OCI-LY1 (cell line): ENCODE results near the gene ELOVL6.

Source experiments
- H2AFZ ChIP-seq: fragments of 200-600 bp; sonication (generic), shearing (Covaris generic); 2 replicates; pipeline ENCODE4 v1.6.0; 2014; ENCODE audit warnings: antibody characterized with exemption, mild to moderate bottlenecking, low read length
- H3F3A ChIP-seq: fragments of 200-600 bp; sonication (generic), shearing (Covaris generic); 2 replicates; pipeline ENCODE4 v1.6.0; 2014; ENCODE audit warnings: mild to moderate bottlenecking, antibody characterized with exemption, low read length, moderate library complexity; ENCODE audit not compliant: insufficient read depth
- H3K27ac ChIP-seq: fragments of 200-600 bp; sonication (generic); 2 replicates; pipeline ENCODE4 v1.5.1; 2014; ENCODE audit warnings: low read length, mixed run types, mild to moderate bottlenecking, low read depth; ENCODE audit not compliant: poor library complexity, severe bottlenecking
- H3K27me3 ChIP-seq: fragments of 200-600 bp; sonication (generic); 2 replicates; pipeline ENCODE4 v1.6.0; 2014; ENCODE audit warnings: antibody characterized with exemption, mild to moderate bottlenecking, low read length, moderate library complexity; ENCODE audit not compliant: insufficient read depth
- H3K36me3 ChIP-seq: fragments of 200-600 bp; sonication (generic); 2 replicates; pipeline ENCODE4 v1.6.1; 2014; ENCODE audit warnings: mild to moderate bottlenecking, antibody characterized with exemption, low read length, moderate library complexity, mixed read lengths; ENCODE audit not compliant: insufficient read depth
- H3K4me1 ChIP-seq: fragments of 200-600 bp; sonication (generic); 2 replicates; pipeline ENCODE4 v1.5.1; 2014; ENCODE audit warnings: mild to moderate bottlenecking, low read length, moderate library complexity; ENCODE audit not compliant: insufficient read depth, severe bottlenecking
- H3K4me2 ChIP-seq: fragments of 200-600 bp; sonication (generic), shearing (Covaris generic); 2 replicates; pipeline ENCODE4 v1.6.1; 2014; ENCODE audit warnings: low read length
- H3K4me3 ChIP-seq: fragments of 200-600 bp; sonication (generic); 2 replicates; pipeline ENCODE4 v1.5.1; 2014; ENCODE audit warnings: low read length, low read depth, mild to moderate bottlenecking, mixed read lengths; ENCODE audit not compliant: poor library complexity, severe bottlenecking
- H3K79me2 ChIP-seq: fragments of 200-600 bp; shearing (Covaris generic); 2 replicates; pipeline ENCODE4 v1.6.1; 2016; ENCODE audit warnings: mixed run types, low read length, mixed read lengths; ENCODE audit not compliant: insufficient read depth
- H3K9ac ChIP-seq: fragments of 200-600 bp; sonication (generic), shearing (Covaris generic); 2 replicates; pipeline ENCODE4 v1.6.1; 2014; ENCODE audit warnings: mild to moderate bottlenecking, low read length, mixed read lengths
- H3K9me2 ChIP-seq: fragments of 200-600 bp; sonication (generic), shearing (Covaris generic); 2 replicates; pipeline ENCODE4 v1.6.1; 2014; ENCODE audit warnings: low read depth, mild to moderate bottlenecking, low read length, mixed read lengths
- H3K9me3 ChIP-seq: fragments of 200-600 bp; shearing (Covaris generic); 2 replicates; pipeline ENCODE4 v1.6.1; 2014; ENCODE audit warnings: low read length, mixed read lengths
- H4K20me1 ChIP-seq: fragments of 200-600 bp; sonication (generic), shearing (Covaris generic); 2 replicates; pipeline ENCODE4 v1.6.0; 2016; ENCODE audit warnings: mild to moderate bottlenecking, low read length; ENCODE audit not compliant: insufficient read depth
- EZH2 ChIP-seq: fragments of 200-600 bp; sonication (generic), shearing (Covaris generic); IDR thresholded peaks from 2 replicates; pipeline ENCODE4 v1.8.0; 2017; ENCODE audit warnings: borderline replicate concordance, mixed run types, mild to moderate bottlenecking, antibody characterized with exemption, low read length, moderate library complexity, mixed read lengths
- TF ChIP-seq, protein P1 (sequence below): fragments of 200-600 bp; sonication (generic), shearing (Covaris generic); IDR thresholded peaks from 2 replicates; pipeline ENCODE4 v1.5.1; 2017; ENCODE audit warnings: mild to moderate bottlenecking, antibody characterized with exemption, low read length, moderate library complexity, mixed read lengths

Gene ELOVL6

GRCh38 chr4:110019153-110019552 lies 179.3 kb downstream of the ELOVL6 start:
- H2AFZ ChIP-seq, result no peak overlapping the region
- H3F3A ChIP-seq, result no peaks in the 10 kb centered on the region
- no peak overlapping the region for H3K4me3 ChIP-seq
- no peak overlapping the region for H3K27ac ChIP-seq
- H3K9ac ChIP-seq, result no peak overlapping the region
- no peaks in the 10 kb centered on the region for H3K36me3 ChIP-seq
- TF ChIP-seq, protein P1, sequence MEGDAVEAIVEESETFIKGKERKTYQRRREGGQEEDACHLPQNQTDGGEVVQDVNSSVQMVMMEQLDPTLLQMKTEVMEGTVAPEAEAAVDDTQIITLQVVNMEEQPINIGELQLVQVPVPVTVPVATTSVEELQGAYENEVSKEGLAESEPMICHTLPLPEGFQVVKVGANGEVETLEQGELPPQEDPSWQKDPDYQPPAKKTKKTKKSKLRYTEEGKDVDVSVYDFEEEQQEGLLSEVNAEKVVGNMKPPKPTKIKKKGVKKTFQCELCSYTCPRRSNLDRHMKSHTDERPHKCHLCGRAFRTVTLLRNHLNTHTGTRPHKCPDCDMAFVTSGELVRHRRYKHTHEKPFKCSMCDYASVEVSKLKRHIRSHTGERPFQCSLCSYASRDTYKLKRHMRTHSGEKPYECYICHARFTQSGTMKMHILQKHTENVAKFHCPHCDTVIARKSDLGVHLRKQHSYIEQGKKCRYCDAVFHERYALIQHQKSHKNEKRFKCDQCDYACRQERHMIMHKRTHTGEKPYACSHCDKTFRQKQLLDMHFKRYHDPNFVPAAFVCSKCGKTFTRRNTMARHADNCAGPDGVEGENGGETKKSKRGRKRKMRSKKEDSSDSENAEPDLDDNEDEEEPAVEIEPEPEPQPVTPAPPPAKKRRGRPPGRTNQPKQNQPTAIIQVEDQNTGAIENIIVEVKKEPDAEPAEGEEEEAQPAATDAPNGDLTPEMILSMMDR, result no peak
- no peak for TF ChIP-seq EZH2
- no peaks in the 10 kb centered on the region for H3K4me1 ChIP-seq
- H3K4me2 ChIP-seq, result no peak overlapping the region
- H4K20me1 ChIP-seq, result no peaks in the 10 kb centered on the region
- H3K27me3 ChIP-seq, result no peaks in the 10 kb centered on the region
- peaks cover 3% of the 10 kb centered on the region; the same call in 1 of the 2 replicates for H3K9me3 ChIP-seq
- H3K9me2 ChIP-seq, result no peaks in the 10 kb centered on the region
- H3K79me2 ChIP-seq, result no peaks in the 10 kb centered on the region

GRCh38 chr4:110014233-110014632 lies 184.2 kb downstream of the ELOVL6 start:
- Histone ChIP-seq H3K4me2 (no peak overlapping the region), H3K79me2 (no peaks in the 10 kb centered on the region), H3K27ac (no peak overlapping the region), H3K9me2 (no peaks in the 10 kb centered on the region), H3K9ac (no peak overlapping the region), H4K20me1 (no peaks in the 10 kb centered on the region), H3K4me3 (no peak overlapping the region), H3K36me3 (no peaks in the 10 kb centered on the region), H3K9me3 (peaks cover 3% of the 10 kb centered on the region; the same call in 1 of the 2 replicates), H3K27me3 (no peaks in the 10 kb centered on the region), H3F3A (no peaks in the 10 kb centered on the region), H3K4me1 (no peaks in the 10 kb centered on the region), H2AFZ (no peak overlapping the region)
- TF ChIP-seq, protein P1, result no peak
- TF ChIP-seq EZH2, result no peak

- Histone ChIP-seq H3F3A (no peaks in the 10 kb centered on the region), H4K20me1 (no peaks in the 10 kb centered on the region), H3K27me3 (no peaks in the 10 kb centered on the region), H3K9me2 (no peaks in the 10 kb centered on the region), H3K27ac (no peak overlapping the region), H3K4me2 (no peak overlapping the region), H3K9me3 (peaks cover 3% of the 10 kb centered on the region; the same call in 1 of the 2 replicates), H3K36me3 (no peaks in the 10 kb centered on the region), H3K79me2 (no peaks in the 10 kb centered on the region), H3K9ac (no peak overlapping the region), H2AFZ (no peak overlapping the region), H3K4me3 (no peak overlapping the region), H3K4me1 (no peaks in the 10 kb centered on the region)
- no peak for TF ChIP-seq EZH2
- TF ChIP-seq, protein P1, result no peak
Observed at GRCh38 chr4:110012917-110013316, 185.5 kb downstream of the ELOVL6 start.
